SK-N-SH (cell line): Measurements from ENCODE around the gene ARMC9. TPM values are rescaled to one million over a fixed set of nuclear protein-coding genes. Genes with fewer than 3 reads are reported as not detected.

Experiments used
- CTCF ChIA-PET: fragments of 300-600, 350-600 bp; formaldehyde crosslinking; extraction: SDS; loops from one replicate; lab custom pipeline; 2021; lab: Yijun Ruan, JAX
- POLR2A ChIA-PET: fragments of 350-600 bp; sonication (Branson Sonifier 250); formaldehyde crosslinking; extraction: SDS; loops from one replicate; lab custom pipeline; 2020; ENCODE audit warnings: antibody characterized with exemption, inconsistent platforms; lab: Yijun Ruan, JAX
- DNase-seq: peaks from one replicate; pipeline ENCODE4 v3.0.0; 2012
- H2AFZ ChIP-seq: fragments of 200-600 bp; sonication (generic); 2 replicates; pipeline ENCODE4 v1.8.1; 2016; ENCODE audit warnings: antibody characterized with exemption, mild to moderate bottlenecking, low read depth
- H3F3A ChIP-seq: fragments of 200-600 bp; sonication (generic); replicated peaks from 2 replicates; pipeline ENCODE3; 2016; ENCODE audit warnings: antibody characterized with exemption, mild to moderate bottlenecking; ENCODE audit not compliant: insufficient read depth
- H3K27ac ChIP-seq, 2 experiments: fragments of 200-500 bp in 1 of 2; fragments of 200-600 bp in 1 of 2; sonication (Bioruptor generic) in 1 of 2; sonication (generic), shearing (Covaris generic) in 1 of 2; 2 replicates each; pipeline versions ENCODE4 v1.5.1 to v1.6.1; 2014 to 2016; ENCODE audit warnings: low read depth in 2 of 2, inconsistent platforms in 1 of 2, low read length in 1 of 2, mild to moderate bottlenecking in 1 of 2, mixed read lengths in 1 of 2
- H3K27me3 ChIP-seq: fragments of 200-600 bp; sonication (generic), shearing (Covaris generic); 2 replicates; pipeline ENCODE4 v1.6.1; 2016; ENCODE audit warnings: mixed run types; ENCODE audit not compliant: insufficient read depth
- H3K36me3 ChIP-seq, 2 experiments: fragments of 200-500 bp in 1 of 2; fragments of 200-600 bp in 1 of 2; sonication (Bioruptor generic) in 1 of 2; sonication (generic) in 1 of 2; replicated peaks in 1 of 2; 2 replicates each; pipeline versions ENCODE3 to v1.5.1; 2014 to 2016; ENCODE audit warnings: low read length in 1 of 2, mild to moderate bottlenecking in 1 of 2; ENCODE audit not compliant: insufficient read depth in 2 of 2, control insufficient read depth in 1 of 2
- H3K4me1 ChIP-seq, 2 experiments: fragments of 200-500 bp in 1 of 2; fragments of 200-600 bp in 1 of 2; sonication (Bioruptor generic) in 1 of 2; sonication (generic), shearing (Covaris generic) in 1 of 2; 2 replicates each; pipeline versions ENCODE4 v1.5.1 to v1.6.1; 2014 to 2016; ENCODE audit warnings: low read depth in 1 of 2, low read length in 1 of 2, mixed run types in 1 of 2; ENCODE audit not compliant: insufficient read depth in 2 of 2, control insufficient read depth in 1 of 2
- H3K4me2 ChIP-seq: fragments of 200-600 bp; sonication (generic), shearing (Covaris generic); 2 replicates; pipeline ENCODE4 v1.6.1; 2017; ENCODE audit warnings: mixed run types
- H3K4me3 ChIP-seq, 2 experiments: fragments of 200-500 bp in 1 of 2; fragments of 200-600 bp in 1 of 2; sonication (Bioruptor generic) in 1 of 2; sonication (generic), shearing (Covaris generic) in 1 of 2; 2 replicates each; pipeline versions ENCODE4 v1.5.1 to v1.8.1; 2014 to 2016; ENCODE audit warnings: low read depth in 2 of 2, inconsistent platforms in 1 of 2, low read length in 1 of 2, mild to moderate bottlenecking in 1 of 2, mixed read lengths in 1 of 2, moderate library complexity in 1 of 2
- H3K79me2 ChIP-seq: fragments of 200-600 bp; sonication (generic); 2 replicates; pipeline ENCODE4 v1.8.1; 2017; ENCODE audit warnings: mild to moderate bottlenecking; ENCODE audit not compliant: insufficient read depth
- H3K9ac ChIP-seq: fragments of 200-600 bp; sonication (generic); 2 replicates; pipeline ENCODE4 v1.6.1; 2017; ENCODE audit warnings: mixed run types
- H3K9me2 ChIP-seq: fragments of 200-600 bp; sonication (generic); 2 replicates; pipeline ENCODE4 v1.6.1; 2017; ENCODE audit warnings: mixed run types
- H3K9me3 ChIP-seq: fragments of 200-600 bp; sonication (generic); 2 replicates; pipeline ENCODE4 v1.6.1; 2017; ENCODE audit warnings: mixed run types, mild to moderate bottlenecking, moderate library complexity
- H4K20me1 ChIP-seq: fragments of 200-600 bp; sonication (generic); 2 replicates; pipeline ENCODE4 v1.6.1; 2017; ENCODE audit warnings: mild to moderate bottlenecking, mixed run types; ENCODE audit not compliant: insufficient read depth
- CTCF ChIP-seq: fragments of 200-600 bp; sonication (generic); IDR thresholded peaks from 2 replicates; pipeline ENCODE4 v1.6.1; 2017; ENCODE audit warnings: antibody characterized with exemption, mild to moderate bottlenecking, moderate library complexity
- ELF1 ChIP-seq: IDR thresholded peaks from 2 replicates; pipeline ENCODE4 v1.4.0; 2012
- EP300 ChIP-seq, 2 experiments: IDR thresholded peaks; 2 replicates each; pipeline versions ENCODE4 v1.4.0 to v1.6.1; 2012; ENCODE audit warnings: borderline replicate concordance in 1 of 2, low read depth in 1 of 2, low read length in 1 of 2
- FOXJ3 ChIP-seq: sonication (generic); formaldehyde crosslinking; IDR thresholded peaks from 2 replicates; pipeline ENCODE4 v1.5.1; 2020; ENCODE audit warnings: mild to moderate bottlenecking, missing genetic modification reagents
- FOXM1 ChIP-seq: IDR thresholded peaks from 2 replicates; pipeline ENCODE4 v1.4.0; 2012; ENCODE audit warnings: low read depth, mild to moderate bottlenecking
- GATA2 ChIP-seq: sonication (generic); formaldehyde crosslinking; IDR thresholded peaks from 2 replicates; pipeline ENCODE4 v1.5.0; 2020; ENCODE audit warnings: mild to moderate bottlenecking, missing genetic modification reagents
- JUND ChIP-seq: IDR thresholded peaks from 2 replicates; pipeline ENCODE4 v1.4.0; 2012
- MXI1 ChIP-seq: IDR thresholded peaks from 2 replicates; pipeline ENCODE4 v1.6.1; 2012; ENCODE audit warnings: mild to moderate bottlenecking, low read depth, low read length, improper control_type of control experiment
- NFIC ChIP-seq: IDR thresholded peaks from 2 replicates; pipeline ENCODE4 v1.4.0; 2012; ENCODE audit warnings: borderline replicate concordance
- NRF1 ChIP-seq: IDR thresholded peaks from 2 replicates; pipeline ENCODE4 v1.6.1; 2012; ENCODE audit warnings: low read depth, mild to moderate bottlenecking, low read length
- PBX3 ChIP-seq: IDR thresholded peaks from 2 replicates; pipeline ENCODE4; 2012
- REST ChIP-seq: IDR thresholded peaks from 2 replicates; pipeline ENCODE4 v1.6.1; 2012; ENCODE audit warnings: mild to moderate bottlenecking, low read depth, low read length, moderate library complexity
- RXRA ChIP-seq: IDR thresholded peaks from 2 replicates; pipeline ENCODE4 v1.4.0; 2012; ENCODE audit warnings: low read depth, mild to moderate bottlenecking, borderline replicate concordance
- TAF1 ChIP-seq: IDR thresholded peaks from 2 replicates; pipeline ENCODE4 v1.6.1; 2012; ENCODE audit warnings: low read depth, mild to moderate bottlenecking, low read length, moderate library complexity, borderline replicate concordance
- TCF12 ChIP-seq: IDR thresholded peaks from 2 replicates; pipeline ENCODE4 v1.4.0; 2012
- TEAD4 ChIP-seq: IDR thresholded peaks from 2 replicates; pipeline ENCODE4 v1.4.0; 2012; ENCODE audit warnings: mild to moderate bottlenecking, borderline replicate concordance; ENCODE audit not compliant: insufficient read depth
- USF1 ChIP-seq: IDR thresholded peaks from 2 replicates; pipeline ENCODE4 v1.4.0; 2012; ENCODE audit warnings: low read depth, borderline replicate concordance
- YY1 ChIP-seq: IDR thresholded peaks from 2 replicates; pipeline ENCODE4 v1.4.0; 2012; ENCODE audit warnings: low read depth, mild to moderate bottlenecking
- WGBS: methylation state at CpG from one replicate; pipeline ENCODE4 v1.1.6; 2017; ENCODE audit warnings: low lambda C conversion rate; 5-methylcytosine and 5-hydroxymethylcytosine counted together
- polyA plus RNA-seq, 3 experiments: library from polyadenylated mRNA; depleted of rRNA; stranded (reverse); fragments of >200 nt; gene quantifications; 2 replicates each; pipeline ENCODE4 v1.2.3, GENCODE V29; 2012

ARMC9 gene
- polyA plus RNA-seq, 1 of the 3 experiments (the other 2 are of a cell fraction) = 25.3 TPM

- ChIA-PET CTCF (interaction anchor here (1.0 to 5.3 kb wide), 4 partner anchors 23 to 162 kb away, joined by 4 to 25 read pairs (median 8); no protein-coding TSS in a partner anchor), POLR2A (interaction anchor here (0.8 kb wide), 1 partner anchor 264 kb away, joined by 3 read pairs; no protein-coding TSS in a partner anchor)
- H3K79me2 ChIP-seq = no peaks in the 10 kb centered on the region
- H3K9me3 ChIP-seq = no peaks in the 10 kb centered on the region
- peaks cover 2 to 12% of the 10 kb centered on the region in 2 experiments for H3K36me3 ChIP-seq
- H3K9me2 ChIP-seq = no peaks in the 10 kb centered on the region
- no peak overlapping the region for H3K27ac ChIP-seq
- DNase-seq = no peak
- no peak overlapping the region for H3K9ac ChIP-seq
- no peak overlapping the region for H3K4me2 ChIP-seq
- 78% methylated on average over 5 of the region's 5 CpGs for WGBS
- H2AFZ ChIP-seq = no peak overlapping the region
- H3K27me3 ChIP-seq = no peaks in the 10 kb centered on the region
- H3K4me3 ChIP-seq = no peak overlapping the region
- no peaks in the 10 kb centered on the region for H3F3A ChIP-seq
- H4K20me1 ChIP-seq = no peaks in the 10 kb centered on the region
- no peaks in the 10 kb centered on the region for H3K4me1 ChIP-seq
- TF ChIP-seq EP300 (IDR thresholded peaks at IDR 0.05; ENCODE audit: borderline replicate concordance in 1 of 2, low read depth in 1 of 2, low read length in 1 of 2) = no peak
- TF ChIP-seq YY1 = no peak
- no peak for TF ChIP-seq USF1
- TF ChIP-seq CTCF = no peak
- TF ChIP-seq FOXM1 = no peak
- TF ChIP-seq GATA2 (CRISPR knock-in tag) = no peak
- no peak for TF ChIP-seq MXI1
- TF ChIP-seq TAF1 = no peak
- TF ChIP-seq TEAD4 = no peak
- no peak for TF ChIP-seq ELF1
- no peak for TF ChIP-seq RXRA
- TF ChIP-seq REST = no peak
- TF ChIP-seq JUND = no peak
- TF ChIP-seq TCF12 = no peak
- TF ChIP-seq NRF1 = no peak
- no peak for TF ChIP-seq FOXJ3 (CRISPR knock-in tag)
- no peak for TF ChIP-seq NFIC
- TF ChIP-seq PBX3 = no peak
- TF ChIP-seq, all 33 proteins: peak for 0
These were observed 51.7 kb downstream of the ARMC9 start for GRCh38 chr2:231250146-231250545.
